IPS DF 19.7 (cell line): ENCODE data around the gene PPIF.
A peak's percentile ranks its signal among the peaks of the same experiment; 100 is the strongest.
"Not testable (repeated sequence)": the region's sequence is repeated elsewhere in the genome, so short reads cannot be mapped to it uniquely, and the experiment has no call there.

ENCODE experiments used
- DNase-seq: peaks from one replicate; pipeline ENCODE4 v3.0.0-alpha.2; 2013; ENCODE audit warnings: low read depth, low spot score

PPIF gene

DNA sequence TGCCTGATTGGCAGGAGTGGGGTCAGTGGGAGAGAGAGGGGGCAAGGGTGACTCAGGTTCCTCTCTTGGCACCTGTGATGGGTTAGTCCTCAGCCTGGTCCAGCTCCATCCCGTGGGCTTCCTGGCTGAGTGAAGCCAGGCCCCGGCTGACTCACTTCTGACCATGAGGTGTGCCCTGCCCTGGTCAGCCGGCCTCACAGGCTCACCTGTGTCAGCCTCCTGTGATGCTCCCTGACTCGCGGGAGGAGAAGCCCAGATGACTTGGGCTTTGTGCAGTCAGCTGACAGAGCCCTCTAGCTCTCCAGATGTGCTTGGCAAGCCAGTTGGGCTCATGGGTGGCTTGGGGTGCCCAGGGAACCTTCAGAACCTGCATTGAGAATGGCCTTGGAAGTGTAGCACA lies 16.0 kb upstream of the PPIF start:
- no peak for DNase-seq

DNA sequence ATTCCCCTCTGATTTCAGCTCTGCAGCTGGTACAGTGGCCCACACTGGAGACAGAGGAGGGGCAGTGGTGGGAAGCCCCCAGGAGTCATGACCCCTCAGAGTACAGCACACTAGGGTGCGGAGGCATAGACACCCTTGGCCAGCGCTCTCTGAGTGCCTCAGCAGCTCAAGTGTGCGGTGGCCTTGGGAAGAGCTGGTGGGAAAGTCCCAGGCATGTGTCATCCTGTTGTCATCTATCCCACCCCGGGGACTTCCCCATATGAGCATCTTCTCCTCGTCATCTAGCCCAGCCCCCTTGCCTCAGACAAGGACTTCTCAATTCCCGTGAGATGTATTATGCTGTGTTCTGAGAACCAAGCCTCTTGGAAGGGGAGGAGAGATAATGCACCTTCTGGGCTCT lies 15.6 kb upstream of the PPIF start:
- no peak for DNase-seq

DNA sequence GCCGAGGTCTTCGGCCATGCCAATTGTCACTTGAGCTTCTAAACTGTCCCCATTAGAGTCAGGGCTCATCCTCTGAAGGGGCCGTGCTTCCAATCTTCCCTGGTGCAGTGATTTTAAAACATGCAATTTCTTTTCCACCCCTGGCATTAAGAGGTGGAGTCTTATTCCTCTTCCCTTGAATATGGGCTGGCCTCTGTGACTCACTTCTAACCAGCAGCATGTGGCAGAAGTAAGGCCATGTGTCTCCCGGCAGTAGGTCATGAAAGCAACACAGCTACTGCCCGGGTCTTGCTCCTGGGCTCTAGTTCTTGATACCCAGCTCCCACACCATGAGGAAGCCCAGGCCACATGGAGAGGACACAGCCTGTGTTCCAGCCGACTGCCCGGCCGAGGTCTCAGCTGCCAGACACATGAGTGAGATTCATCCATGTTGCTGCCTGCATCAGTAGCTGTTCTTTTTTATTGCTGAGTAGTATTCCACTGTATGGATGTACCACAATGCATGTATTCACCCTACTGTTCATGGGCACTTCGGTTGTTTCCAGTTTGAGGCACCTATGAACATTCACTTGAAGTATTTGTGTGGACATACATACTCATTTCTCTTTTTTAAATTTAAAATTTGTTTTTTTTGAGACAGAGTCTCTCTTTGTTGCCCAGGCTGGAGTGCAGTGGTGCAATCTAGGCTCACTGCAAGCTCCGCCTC lies 14.5 kb upstream of the PPIF start:
- not testable (repeated sequence) for DNase-seq

DNA sequence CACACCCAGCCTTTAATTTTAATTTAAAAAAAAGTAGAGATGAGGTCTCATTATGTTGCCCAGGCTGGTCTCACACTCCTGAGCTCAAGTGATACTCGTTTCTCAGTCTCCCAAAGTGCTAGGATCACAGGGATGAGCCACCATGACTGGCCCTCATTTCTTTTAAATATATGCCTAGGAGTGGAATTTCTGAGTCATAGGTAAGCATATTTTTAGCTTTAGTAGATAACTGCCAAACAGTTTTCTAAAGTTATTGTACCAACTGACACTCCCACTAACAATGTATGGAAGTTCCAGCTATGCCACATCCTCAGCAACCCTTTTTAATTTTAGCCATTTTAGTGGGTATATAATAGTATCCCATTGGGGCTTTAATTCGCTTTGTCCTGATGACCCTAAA lies 13.8 kb upstream of the PPIF start:
- no peak for DNase-seq

DNA sequence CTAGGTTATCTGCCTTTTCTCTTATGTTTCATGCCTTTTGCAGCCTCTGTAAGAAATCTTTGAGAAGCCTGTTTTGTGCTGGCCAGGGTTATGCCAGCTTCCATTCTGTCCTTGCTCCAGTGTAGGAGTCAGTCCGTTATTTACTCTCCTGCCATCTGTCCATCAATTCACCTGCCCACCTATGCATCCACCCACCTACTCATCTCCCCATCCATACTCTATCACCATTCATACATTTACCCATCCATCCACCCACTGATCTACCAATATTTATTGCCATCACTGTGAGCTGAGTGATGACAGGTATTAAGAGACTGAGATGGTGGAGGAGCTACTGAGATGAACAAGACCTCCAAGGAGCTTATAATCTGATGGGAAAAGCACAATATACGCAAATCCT lies 12.7 kb upstream of the PPIF start:
- DNase-seq = no peak

DNA sequence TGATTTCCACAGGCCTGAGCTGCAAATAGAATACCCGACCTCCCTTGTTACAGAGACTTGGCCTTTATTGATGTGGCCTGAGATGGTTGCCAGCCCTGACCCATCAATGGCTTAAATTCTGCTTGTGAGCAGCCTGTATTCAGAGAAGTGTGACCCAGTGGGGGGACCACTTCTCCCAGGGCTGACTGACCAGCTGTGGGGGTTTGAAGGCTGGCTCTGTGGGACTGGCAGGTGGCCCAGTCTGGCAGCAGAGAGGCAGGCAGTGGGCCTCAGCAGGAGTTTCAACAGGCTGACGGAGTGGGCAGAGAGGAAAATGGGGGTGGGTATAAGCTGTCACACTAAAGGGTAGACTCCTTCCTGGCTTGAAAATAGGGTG lies 12.2 kb upstream of the PPIF start:
- DNase-seq = no peak

DNA sequence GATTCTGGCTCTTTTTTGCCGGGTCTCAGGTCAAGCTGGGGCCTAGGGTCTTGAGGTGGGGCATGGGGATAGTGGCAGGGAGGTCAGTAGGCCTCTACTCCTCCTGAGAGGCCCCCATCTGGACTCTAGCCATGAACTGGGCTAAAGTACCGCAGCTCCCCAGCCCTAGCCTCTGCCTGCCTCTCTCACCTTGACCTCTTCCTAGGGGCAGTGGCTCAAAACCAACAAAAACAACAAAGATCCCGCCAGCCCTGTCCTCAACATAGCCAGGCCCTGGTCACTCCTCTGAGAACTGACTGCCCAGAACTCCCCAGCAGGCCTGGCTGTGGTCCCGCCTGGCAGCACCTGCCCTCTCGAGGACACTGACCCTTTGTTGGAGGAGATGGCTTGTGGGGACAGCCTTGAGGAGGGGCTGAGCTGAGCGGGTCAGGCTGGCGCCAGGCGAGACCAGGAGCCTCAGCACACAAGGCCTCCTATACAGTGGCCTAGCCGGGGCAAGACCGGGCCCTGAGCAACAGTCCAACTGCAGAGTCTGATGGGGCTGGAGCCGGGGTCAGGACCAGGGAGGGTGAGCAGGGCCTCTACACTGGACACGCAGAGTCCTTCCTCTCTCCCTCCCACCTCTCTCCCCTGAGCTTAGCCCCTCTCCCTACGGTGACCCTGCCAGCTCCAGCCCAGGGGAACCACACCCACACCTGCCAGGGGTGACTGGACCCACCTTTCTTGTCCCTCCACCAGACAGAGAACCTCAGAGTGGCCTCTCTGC lies 11.6 kb upstream of the PPIF start:
- no peak for DNase-seq

DNA sequence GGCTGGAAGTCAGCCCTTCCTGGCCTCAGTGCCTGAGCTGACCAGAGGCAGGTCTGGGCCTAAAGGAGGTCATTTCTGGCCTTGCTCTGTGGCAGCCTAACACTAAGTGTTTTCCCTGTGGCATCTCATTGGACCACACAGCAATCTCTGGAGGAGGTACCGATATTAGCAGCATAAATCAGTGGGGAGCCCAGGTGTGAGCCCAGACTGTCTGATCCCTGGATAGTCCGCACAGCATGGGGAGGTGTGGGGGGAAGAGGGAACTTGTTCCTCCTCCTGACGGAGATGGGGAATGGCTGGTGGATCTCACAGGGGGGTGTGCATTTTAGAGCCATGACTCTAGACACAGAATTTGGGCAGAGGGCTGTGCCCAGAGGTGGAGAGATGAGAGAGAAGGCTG lies 11.0 kb upstream of the PPIF start:
- DNase-seq = no peak

DNA sequence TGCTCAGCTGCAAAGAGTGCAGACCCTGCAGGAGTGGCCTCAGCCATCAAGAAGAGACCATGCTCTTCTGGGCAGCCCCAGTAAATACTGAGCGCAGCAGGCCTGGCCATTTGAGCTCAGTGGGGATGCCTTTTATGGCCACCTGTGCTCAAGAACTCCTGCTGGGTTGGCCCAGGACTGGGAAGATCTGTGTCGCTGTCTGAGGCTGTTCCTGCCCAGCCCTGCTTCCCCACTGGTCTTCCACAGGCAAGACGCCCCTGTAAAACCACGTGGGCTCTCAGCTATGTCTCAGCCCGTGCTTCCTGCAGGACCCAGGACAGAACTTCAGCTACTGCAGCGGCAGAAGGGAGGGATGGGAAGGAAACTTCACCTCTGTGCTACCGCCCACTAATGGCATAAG lies 10.5 kb upstream of the PPIF start:
- DNase-seq = no peak

DNA sequence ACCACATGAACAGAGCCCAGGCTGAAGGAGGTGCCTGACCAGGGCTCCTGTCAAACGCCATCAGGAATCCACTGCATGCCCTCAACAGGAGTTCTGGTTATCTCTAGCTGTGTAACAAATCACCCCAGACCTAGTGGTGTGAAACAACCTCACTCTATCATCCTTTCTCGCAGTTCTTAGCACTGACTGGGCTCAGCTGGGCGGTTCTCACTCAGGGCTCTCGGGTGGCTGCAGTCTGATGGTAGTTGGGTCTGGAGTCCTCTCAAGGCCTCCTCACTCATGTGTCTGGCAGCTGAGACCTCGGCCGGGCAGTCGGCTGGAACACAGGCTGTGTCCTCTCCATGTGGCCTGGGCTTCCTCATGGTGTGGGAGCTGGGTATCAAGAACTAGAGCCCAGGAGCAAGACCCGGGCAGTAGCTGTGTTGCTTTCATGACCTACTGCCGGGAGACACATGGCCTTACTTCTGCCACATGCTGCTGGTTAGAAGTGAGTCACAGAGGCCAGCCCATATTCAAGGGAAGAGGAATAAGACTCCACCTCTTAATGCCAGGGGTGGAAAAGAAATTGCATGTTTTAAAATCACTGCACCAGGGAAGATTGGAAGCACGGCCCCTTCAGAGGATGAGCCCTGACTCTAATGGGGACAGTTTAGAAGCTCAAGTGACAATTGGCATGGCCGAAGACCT lies 9.3 kb upstream of the PPIF start:
- DNase-seq = not testable (repeated sequence)

DNA sequence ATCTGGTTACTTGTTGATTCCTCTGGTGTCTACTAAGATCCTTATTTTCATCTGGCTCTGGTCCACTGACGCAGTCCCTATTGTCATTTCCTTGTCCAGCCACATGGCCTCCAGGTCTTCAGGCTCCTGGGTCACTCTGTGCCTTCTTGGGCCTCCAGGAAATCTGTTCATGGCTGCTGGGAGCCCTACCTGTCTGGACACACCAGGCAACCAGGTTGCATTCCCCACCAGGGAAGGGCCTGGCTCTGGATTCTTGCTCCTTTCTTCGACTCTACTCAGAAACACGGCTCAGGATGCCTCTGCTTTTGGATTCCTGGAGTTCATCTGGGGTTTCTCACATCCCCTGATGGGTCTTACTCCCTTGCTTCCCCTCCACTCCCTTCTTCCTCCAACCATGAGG lies 8.0 kb upstream of the PPIF start:
- no peak for DNase-seq

DNA sequence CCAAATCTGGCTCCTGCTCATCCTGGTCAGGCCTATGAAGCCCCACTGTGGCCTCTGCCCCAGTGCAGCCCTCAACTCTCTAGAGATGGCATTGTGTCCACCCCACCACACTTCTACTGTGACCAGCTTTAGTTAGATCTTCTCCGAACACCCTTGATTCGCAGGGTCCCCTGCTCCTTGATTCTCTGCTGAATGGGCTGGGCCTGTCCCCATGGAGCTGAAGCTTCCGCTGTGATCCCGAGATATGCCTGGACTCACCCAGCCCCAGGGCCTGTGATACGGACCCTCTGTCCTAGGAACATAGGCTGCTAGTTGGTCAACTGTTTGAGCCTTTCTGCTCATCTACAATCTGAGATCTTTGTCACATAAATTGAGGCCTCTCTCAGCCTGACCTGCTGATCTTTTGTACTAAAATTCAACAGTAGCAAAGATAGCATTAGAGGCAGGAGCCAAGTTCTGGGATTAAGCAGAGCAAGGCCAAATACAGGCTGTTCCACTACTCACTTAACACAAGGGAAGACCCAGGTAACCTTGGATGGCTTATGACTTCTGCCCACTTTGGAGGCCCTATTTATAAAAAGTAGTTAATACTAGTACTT lies 6.5 kb upstream of the PPIF start:
- no peak for DNase-seq

DNA sequence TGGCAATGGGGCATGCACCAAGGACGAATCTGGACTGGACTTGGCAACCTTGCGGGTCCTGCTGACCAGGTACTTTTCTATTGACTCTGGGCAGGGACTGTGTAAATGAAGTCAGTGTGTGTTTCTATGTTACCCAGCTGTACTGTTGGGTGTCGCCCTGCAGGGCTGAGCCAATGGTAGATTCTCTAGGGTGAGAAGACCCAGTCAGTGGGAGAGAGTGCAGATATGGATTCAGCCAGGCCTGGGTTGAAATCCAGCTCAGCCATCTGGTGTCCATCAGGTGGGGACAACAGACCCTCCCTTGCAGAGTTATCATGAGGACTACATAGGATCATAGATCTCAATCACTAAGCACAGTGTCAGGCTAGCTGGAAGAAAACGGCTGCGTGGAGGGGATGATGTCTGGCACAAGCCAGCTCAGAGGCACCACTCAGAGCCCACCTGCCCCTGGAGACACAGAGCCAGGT lies 4.9 kb upstream of the PPIF start:
- no peak for DNase-seq

DNA sequence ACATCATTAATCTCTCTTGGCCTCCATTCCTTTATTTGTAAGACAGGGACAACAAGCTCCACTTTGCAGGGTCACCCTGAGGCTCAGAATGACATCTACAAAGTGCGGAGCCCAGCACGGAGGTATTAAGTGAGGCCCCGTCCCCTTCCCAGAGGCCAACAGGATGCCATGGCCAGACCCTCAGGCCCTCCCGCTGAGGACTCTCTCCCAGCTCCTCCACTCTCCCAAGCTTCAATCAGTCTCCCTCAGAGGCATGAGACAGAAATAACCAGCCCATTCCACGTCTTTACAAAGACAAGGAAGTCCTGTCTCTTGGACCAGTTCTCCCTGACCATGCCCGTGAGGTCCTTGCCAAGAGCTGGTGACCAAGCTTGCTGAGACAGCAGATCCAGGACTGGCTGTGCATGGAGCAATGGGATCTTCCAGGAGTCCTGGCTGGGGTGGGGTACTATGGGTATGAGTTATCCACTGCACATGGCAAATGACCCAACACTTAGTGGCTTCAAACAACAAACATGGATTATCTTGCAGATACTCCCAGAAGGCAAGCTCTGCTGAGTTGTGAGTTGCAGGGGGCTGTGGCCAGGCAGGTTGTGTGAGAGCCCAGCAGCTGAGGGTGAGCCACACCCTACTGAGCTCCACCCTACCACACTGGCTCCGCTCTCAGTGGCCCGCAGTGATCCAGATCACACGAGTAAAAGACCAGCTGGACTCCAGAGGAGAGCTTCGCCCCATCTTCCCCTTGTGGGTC lies 4.3 kb upstream of the PPIF start:
- DNase-seq = no peak

DNA sequence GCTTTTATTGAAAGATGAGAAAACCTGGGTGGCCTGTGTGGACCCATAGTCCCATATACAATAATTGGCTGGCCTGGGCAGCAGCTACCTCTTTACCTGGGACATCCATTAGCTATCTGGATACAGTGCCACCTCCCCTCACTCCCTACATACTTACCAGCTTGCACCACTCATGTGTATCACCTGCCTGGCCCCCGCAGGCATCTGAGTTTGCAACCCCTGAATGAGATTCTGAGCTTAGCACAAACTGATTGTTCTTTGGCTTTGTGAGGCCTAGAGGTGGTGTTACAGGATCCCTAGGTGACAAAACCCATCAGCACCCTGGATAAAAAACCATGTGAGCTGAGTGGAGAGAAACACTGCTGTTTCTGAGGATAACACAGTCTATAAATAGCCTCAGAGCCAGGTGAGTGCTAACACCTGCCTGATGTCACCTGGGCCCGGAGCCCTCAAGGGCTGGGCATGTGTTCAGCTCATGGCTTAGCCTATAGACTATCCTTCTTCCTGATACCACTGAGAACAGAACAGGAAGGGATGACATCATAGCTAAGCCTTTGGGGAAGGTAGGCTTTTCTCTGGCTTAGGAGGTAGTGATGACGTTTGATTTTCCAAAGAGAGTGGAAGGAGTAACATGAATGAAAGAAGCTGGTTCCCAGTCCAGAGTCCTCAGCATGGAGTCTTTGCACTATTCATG lies 2.6 kb upstream of the PPIF start:
- DNase-seq = no peak

DNA sequence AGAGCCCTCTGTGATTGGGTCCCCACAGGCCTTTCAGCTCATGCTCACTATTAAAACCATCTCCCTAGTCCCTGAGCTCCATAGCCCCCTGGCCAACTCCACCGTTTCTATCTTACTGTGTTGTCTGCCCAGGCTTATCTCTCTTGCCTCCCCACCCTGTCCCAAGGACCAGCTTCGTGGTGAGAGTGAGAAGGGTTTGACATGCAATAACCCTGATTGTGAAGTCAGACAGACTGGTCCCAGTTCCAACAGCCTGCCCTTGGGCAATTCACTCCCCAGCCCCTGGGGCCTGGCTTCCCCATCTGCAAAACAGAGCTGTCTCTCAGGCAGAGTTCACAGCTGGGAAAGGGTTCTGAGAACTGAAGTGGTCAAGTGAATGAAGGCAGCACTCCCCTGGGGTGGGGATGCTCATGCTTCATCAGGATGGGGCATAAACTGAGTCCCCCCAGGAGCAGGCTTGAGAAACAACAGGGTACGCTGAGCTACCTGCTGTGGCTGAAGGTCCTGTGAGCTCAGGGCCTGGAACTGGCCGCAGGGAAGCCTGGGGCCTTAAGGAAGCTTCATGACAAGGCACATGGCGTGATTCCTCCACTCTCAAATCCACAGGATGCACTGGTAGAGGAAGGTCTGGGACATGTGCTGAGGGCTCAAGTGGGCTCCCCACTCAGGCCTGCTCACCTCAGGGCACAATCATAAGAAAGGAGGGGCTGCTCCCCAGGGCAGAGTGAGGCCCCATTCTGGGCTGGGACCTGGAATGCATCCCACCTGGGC lies 1.8 kb upstream of the PPIF start:
- DNase-seq = no peak

DNA sequence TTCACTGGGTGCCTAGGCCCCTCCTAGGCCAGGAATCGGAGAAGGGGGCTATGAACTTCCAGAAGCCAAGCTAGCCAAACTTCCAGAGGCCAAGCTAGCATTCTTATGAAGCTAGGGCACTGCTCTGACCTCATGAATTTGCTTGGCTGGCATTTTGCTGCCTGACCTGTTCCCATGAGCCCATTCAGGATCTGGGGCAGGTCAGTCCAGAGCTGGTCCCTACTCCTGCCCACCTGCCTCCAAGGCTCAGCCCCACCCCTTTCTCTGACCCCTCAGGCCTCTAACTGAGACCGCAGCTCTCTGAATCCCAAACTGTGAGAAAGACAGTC lies 1.3 kb upstream of the PPIF start:
- no peak for DNase-seq

DNA sequence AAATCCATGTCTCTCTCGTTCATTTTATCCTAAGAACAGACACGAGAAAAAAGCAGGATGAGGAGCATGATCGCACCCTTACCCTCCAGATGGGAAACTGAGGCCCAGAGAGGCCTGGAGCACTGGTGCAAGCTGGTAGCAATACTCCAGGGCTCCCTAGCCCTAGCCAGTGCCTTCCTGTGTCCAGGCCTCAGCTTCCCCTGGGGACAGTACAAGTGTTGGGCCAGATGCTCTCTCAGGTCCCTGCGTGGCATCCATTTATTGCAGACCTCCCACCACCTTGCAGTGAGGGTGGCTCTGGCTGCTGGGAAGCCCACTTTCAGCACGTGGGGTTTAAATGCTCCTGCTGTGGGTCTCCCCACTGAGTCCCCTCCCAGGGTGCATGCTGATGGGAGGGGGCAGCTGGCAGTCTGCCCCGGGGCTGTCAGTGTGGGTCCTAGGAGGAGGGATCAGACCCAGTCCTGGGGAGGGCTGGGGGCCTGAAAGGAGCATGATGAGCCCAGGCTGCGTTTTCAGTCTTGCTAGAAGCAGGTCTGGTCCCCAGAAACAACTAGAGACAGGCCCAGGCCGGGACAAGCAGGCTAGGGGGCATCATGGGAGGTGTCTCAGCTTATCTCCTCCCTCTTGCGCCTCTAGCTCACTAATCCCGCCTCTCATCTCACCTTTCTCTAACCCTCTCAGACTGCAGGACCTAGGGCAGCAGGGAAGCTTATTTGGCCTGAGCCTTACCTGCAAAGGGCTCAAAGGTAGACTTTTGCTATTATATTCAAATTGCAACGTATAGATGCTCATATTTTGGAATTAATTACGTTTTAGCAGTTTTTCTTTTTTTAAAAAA lies 662 bp upstream of the PPIF start:
- peak; percentile 50 for DNase-seq

DNA sequence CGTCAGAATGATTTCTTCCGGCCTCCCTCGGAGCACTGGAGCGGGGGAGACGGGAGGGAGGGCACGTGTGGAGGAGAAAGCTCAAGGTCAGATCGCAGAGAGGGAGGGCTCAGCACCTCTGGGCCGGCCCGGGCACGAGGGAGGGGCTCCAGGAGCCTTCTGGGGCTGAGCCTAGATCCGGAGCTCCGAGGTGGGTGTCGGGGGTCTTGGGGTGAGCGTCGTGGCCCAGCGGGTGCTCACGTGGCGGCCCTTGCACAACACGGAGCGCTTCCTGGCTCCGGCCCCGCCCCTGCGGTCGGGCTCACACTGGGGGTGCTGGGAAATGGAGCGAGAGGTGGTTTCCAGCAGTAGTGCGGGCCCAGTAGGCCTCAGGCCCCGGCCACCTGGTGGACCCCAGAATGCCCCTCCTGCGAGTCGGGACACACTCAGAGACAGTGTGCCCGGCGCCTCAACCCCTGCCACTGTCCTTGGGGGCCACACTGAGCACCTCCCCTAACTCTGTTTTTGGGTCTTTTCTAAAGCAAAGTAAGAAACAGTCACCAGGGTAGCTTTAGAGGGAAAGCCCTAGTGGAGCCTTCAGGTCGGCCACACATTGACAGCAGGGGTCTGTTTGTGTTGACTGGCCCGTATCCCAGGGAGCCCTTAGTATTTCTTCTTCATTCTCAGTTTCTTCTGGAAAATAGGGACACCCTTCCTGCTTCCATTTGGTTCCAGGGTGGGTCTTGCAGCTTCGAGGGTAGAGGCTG lies 798 bp downstream of the PPIF start:
- DNase-seq = no peak
